ENCODE measurements around the gene TMPRSS9.
A peak's percentile ranks its signal among the peaks of the same experiment; 100 is the strongest.

The TMPRSS9 gene

GRCh38 chr19:2361246-2362045, 1.4 kb downstream of the TMPRSS9 start:
- no peak for DNase-seq (ENCODE audit: low read depth in 2 of 2)

- DNase-seq (ENCODE audit: low read depth in 2 of 2) = no peak
Measured at GRCh38 chr19:2362046-2362969, 2.2 kb downstream of the TMPRSS9 start.

- no peak for DNase-seq (ENCODE audit: low read depth in 2 of 2)
Measured at GRCh38 chr19:2362970-2363300, 2.9 kb downstream of the TMPRSS9 start.

DNA sequence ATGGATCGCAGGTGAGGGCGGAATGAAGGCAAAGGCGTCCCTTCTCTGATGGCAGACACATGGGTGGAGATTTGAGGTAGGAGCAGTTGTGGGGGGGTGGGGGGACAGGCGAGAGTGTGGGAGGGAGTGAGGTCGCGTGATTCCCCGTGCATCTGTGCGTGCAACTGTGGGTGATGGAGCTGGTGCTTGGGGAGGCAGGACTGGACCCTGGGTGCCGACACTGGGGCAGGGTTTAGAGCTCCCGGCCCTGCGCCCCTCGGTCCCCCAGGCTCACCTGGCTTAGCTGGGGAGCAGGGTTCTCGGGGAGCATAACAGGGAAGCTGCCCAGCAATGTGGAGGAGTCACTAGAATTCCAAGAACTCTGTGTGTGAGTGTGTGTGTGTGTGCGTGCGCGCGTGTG, 3.4 kb downstream of the TMPRSS9 start:
- no peak for DNase-seq (ENCODE audit: low read depth in 2 of 2)

- no peak for DNase-seq (ENCODE audit: low read depth in 2 of 2)
Measured at GRCh38 chr19:2365201-2365970, 5.3 kb downstream of the TMPRSS9 start.

GRCh38 chr19:2371656-2372055, 11.6 kb downstream of the TMPRSS9 start:
- DNase-seq (ENCODE audit: low read depth in 2 of 2) = no peak

DNA sequence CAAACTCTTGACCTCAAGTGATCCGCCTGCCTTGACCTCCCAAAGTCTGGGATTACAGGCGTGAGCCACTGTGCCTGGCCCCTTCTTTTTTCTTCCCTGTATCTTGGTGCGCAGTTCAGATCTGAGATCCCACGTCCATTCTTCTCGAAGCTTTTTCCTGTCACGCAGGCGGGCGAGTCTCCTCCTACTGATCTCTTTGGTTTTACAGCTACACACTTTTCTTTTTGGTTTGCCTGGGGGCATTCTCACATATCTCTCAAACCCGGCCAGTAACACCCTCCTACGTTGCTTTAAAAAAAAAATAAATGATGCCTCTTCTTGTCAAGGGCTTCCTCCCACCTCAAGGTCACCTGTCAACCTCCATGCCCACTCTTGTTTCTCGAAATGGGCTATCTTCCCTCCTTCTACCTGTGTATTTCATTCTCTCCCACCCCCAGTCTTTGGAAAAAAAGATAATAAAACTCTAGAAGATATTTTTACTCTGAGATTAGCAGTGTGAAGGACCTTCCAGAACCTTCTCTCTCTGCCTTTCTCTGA, 12.1 kb downstream of the TMPRSS9 start:
- DNase-seq (ENCODE audit: low read depth in 2 of 2) = no peak

DNA sequence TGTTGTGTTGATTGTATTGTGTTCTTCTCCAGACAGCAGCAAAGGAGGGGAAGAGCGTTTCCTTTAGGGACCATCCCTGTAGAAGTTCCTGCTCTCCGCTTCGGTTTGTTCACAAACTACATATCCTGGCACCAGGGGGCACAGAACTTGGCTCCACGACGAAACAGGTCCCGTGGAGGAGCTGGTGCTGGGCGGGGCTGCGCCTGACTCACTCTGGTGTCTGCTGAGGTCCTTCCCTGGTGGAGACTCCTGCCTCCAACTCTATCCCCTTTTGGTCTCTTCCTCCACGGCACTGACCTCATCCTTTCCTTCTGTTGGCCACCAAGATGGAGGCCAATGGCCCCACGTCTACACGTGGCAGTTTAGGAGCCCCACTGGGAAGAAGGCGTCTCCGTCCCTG, 14.7 kb downstream of the TMPRSS9 start:
- no peak for DNase-seq (ENCODE audit: low read depth in 2 of 2)

DNA sequence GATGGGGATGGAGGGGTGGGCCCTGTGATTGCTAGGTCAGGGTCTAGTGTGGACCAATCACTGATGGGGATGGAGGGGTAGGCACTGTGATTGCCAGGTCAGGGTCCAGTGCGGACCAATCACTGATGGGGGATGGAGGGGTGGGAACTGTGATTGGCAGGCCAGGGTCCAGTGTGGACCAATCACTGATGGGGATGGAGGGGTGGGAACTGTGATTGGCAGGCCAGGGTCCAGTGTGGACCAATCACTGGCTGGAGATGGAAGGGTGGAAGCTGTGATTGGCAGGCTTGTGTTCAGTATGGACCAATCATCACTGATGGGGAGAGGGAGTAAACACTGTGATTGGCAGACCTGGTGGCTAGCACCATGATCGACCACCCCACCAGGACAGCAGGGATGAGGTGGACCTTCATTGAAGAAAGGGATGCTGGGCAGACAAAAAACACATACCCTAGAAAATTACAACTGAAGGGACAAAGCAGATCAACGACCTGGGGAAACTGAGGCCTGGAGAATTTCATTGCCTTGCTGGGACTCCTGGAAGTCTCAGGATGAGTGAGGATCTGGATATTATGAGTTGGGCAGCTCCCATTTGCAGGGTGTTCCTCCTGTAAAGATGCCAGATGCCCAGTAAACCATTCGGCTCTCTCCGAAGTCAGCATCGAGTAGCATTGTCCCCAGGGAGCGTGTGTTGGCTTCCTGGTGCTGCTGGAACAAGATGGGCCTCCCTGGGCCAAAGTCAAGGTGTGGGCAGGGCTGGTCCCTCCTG, 15.5 kb downstream of the TMPRSS9 start:
- DNase-seq (ENCODE audit: low read depth in 2 of 2) = no peak

GRCh38 chr19:2376784-2377519, 16.9 kb downstream of the TMPRSS9 start:
- DNase-seq (ENCODE audit: low read depth in 2 of 2) = no peak

DNA sequence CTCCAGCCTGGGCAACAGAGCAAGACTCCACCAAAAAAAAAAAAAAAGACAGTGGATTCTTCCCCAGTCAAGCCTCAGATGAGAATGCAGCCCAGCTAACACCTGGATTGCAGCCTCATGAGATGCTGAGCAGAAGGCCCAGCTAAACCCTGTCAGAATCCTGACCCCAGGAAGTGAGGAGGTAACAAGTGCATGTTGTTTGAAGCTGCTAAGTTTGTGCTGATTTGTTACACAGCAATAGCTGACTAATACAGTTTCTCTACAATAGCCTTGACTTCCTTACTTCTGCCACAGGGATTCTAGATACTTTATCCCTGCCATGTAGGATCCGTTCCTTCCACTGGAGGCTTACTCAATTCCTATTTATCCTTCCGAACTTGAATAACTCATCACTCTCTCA, 20.5 kb downstream of the TMPRSS9 start:
- DNase-seq (ENCODE audit: low read depth in 2 of 2) = no peak

DNA sequence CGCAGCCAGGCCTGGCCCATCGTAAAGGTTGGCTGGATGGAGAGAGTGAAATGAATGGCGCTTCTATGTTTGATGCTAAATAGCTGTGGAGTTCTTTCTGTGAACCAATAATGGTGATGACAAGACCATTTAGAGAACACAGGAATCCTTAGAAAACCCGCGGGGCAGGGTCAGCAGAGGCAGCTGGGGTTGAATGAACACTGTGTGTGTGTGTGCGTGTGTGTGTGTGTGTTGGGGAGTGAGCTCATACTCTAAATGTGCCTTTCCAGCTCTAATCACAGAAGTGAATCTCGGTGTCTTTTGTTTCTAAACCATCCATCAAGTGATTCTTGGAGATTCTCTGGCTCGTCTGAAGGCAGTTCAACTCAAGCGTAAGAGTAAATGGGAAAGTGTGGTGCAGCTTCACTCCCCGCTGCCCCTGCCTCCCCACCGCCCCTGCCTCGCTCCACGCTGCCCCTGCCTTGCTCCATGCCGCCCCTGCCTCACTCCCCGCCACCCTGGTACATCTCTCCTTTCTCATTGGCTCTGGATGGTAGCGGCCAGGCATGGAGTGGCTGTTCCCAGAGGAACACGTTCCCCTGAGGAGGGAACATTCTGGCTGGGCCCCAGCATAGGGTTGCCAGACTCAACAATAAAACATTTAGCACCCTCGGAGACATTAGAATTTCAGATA, 21.2 kb downstream of the TMPRSS9 start:
- DNase-seq (ENCODE audit: low read depth in 2 of 2) = no peak

- DNase-seq (ENCODE audit: low read depth in 2 of 2) = no peak
Measured at GRCh38 chr19:2382530-2383222, 22.6 kb downstream of the TMPRSS9 start.

GRCh38 chr19:2385053-2385721, 25.1 kb downstream of the TMPRSS9 start:
- no peak for DNase-seq (ENCODE audit: low read depth in 2 of 2)

DNA sequence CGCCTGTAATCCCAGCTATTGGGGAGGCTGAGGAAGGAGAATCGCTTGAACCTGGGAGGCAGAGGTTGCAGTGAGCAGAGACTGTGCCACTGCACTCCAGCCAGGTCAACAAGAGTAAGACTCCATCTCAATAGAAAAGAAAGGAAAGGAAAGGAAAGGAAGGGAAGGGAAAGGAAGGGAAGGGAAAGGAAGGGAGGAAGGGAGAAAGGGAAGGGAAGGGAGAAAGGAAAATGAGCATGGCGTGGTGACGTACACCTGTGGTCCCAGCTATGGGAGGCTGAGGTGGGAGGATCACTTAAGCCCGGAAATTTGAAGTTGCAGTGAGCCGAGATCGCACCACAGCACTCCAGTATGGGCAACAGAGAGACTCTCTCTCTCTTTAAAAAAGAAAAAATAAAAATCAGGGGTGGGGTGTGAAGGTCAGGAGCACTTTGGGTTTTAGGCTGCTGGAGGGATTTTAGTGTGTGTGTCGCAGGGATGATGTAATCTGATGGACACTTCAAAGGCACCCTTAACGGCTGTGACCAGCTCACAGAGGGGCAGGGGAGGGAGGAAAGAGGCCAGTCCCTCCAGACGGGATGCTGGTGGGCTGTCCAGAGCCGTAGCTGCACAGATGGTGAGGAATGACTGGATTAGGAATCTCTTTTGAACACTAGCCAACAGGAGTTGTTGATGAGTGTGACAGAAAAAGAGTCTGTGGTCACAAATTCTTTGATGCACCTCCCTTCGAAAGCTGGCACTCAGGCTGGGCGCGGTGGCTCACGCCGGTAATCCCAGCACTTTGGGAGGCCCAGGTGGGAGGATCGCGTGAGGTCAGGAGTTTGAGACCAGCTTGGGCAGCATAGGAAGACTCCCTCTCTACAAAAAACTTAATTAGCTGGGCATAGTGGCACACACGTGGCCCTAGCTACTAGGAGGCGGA, 27.6 kb downstream of the TMPRSS9 start:
- no peak for DNase-seq (ENCODE audit: low read depth in 2 of 2)

- DNase-seq (ENCODE audit: low read depth in 2 of 2) = no peak
Measured at GRCh38 chr19:2389594-2389993, 29.5 kb downstream of the TMPRSS9 start.

DNA sequence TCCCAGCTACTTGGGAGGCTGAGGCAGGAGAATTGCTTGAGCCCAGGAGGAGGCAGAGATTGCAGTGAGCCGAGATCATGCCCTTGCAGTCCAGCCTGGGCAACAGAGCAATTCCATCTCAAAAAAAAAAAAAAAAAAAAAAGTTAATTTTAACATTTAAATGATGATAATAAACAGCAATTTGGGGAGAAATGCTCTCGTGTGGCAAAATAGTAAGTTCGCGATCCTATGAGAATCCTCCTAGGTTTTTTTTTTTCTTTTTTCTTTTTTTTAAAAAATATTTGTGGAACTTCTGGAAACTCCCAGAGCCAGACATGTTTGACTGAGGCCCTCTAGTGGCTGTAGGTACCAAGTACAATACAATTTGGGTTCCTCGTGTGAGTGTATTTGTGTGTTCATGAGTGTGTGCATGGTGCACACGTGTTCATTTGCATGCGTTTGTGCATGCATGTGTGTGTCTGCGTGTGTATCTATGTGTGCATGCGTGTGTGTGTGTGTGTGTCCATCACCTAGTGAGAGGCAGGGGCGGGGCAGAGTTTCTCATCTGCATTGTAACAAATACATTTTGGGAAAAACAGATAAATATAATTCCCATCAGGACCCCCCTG, 31.2 kb downstream of the TMPRSS9 start:
- peak in 1 of 2 donors; percentile 27 for DNase-seq (ENCODE audit: low read depth in 2 of 2)
